Activated T-cell treated with anti-CD3 and anti-CD28 coated beads, Interleukin-2, amount 50 U/mL, for 48 hours (primary cell): Measurements from ENCODE around the gene EEFSEC.

ENCODE experiments used
- DNase-seq, 2 experiments: peaks; one replicate each; pipeline ENCODE4 v3.0.0-alpha.2; 2020

EEFSEC gene

DNA sequence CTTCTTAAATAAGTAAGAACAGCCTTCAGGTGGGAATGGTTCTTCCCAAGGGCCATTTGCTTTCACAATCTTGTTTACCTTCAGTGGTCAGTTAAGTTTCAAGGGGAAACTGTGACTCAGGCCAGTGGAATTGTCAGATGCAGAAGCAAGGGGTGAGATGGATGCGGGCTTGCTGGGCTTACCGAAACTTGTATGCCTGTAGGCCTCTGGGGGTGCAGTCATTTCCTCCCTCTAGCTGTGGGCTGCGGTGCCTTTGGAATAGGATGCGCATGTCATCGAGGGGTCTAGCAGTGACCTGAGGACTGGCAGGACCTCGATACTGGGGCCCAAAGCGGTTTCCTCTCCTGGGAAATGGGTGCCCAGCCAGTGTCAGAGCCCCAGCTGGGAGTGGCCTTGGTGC, 121.6 kb downstream of the EEFSEC start:
- DNase-seq, result no peak

DNA sequence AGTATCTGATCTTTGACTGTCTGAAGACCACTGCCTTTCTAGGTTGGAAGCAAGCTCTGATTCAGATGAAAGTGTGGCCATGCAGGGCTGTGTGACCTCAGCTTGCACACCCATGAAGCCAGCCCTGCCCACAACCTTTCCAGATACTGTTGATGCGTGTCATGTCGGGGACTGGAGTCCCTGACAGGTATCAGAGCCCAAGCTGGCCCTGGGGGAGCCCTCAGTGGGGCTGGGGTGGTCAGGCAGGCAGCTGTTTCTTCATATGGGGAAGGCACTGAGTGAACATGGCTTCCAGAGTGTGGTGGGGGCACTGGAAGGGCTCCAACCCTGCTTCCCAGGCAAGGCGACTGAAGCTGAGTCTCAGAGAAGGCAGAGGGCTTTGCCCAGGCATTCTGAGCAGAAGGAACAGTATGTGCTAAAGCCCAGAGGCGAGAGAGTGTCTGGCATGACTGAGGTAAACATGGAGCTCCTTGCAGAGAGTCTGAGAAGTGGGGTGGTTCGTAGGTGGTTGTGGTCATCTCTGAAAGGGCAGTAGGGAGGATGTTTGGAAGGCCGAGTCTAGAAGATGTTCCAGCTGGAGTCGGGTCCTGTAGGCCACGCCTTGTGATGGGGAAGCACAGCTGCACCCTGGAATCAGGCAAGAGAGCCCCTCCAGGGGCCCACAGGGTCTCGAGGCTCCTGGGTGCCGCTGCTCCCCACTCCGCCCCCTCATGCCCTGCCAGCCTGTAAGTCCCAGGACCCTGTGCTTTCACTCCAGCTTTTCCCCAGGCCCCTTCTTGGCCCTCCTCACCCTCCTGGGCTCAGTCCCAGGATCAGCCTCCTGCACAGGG, 122.2 kb downstream of the EEFSEC start:
- peak in 1 of 2 experiments; percentile 12 for DNase-seq

DNA sequence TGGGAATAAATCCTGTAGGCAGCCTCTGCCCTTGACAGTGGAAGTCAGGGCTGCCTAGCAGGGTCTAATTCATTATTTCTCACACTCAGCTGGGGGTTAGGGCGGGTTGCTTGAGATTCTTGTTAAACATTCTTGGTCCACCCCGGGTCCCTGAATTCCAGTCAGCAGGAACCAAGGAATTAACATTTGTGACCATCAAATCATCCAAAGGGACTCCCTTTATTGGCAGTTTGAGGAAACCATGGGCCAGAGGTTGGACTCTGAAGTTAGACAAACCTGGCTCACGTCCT, 122.8 kb downstream of the EEFSEC start:
- no peak for DNase-seq

DNA sequence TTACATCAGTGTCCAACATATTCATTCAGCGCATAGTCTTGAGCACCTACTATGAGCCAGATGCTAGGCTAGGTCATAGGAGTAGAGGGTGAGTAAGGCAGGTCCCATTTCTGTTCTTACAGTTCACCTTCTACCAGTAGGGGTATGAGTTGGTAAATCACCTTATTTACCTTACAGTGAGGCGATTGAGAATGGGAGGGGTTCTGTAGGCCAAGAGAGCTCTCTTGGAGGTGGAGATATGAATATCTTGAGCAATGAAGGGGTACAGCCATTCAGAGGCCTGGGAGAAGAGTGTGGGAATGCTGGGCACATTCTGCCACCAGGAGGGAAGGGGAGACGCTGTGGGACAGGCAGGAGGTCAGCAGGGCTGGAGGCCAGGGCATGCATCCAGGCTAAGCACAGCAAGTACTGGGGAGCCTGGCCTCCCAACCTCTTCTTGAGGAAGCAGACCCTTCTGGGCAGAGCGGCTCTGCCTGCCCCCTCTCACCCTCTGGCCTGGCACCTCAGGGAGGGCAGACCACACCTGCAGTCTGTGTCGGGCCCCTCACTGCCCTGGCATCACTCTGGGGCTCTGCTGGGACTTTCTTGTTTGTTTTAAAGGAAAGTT, 123.4 kb downstream of the EEFSEC start:
- DNase-seq, result no peak

DNA sequence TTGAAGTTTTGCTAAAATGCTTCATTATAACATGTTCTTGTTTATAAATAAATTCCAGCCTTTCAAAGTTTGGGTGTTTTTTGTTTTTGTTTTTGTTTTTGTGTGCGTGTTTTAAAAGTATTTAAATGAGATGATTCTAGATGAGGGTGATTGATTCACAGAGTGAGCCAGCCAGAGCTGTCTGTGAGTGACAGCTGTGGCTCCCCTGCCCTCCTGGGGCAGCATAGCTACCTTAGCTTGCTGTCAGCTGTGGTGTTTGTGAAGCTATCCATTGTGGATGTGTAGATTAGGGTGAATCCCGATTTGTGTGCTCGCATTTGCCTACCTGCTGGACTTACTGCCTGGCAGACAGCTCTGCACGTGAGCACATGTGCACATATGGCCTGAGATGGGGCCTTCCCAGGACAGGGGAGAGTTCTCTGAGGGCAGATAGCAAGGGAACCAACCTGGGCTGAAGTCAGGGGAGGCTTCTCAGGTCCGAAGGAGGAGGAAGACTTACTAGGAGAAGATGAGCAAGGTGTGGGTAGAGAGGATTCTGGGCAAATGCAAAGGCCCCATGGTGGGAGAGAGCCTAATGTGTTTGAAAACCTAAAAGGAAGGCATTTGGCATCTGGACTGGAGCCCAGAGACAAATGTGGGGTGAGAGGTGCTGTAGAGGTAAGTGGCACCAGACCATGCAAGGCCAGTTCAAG, 124.2 kb downstream of the EEFSEC start:
- DNase-seq, result no peak

DNA sequence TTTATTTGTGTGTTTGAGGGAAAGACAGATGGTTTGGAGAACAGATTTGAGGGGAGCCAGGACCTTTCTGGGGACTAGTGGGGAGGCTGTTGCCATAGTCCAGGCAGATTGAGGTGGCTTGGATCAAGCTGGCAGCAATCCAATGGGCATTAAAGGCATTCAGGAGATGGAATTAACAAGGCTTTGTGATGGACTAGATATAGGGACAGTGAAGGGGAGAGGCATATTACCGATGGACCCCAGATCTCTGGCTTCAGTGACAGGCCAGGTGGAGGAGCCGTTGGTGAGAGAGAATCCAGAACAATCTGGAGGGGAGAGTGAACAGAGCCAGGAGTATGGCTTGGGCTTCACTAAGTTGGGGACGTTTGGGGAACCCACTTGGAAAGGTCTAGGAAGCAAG, 124.8 kb downstream of the EEFSEC start:
- DNase-seq, result no peak

DNA sequence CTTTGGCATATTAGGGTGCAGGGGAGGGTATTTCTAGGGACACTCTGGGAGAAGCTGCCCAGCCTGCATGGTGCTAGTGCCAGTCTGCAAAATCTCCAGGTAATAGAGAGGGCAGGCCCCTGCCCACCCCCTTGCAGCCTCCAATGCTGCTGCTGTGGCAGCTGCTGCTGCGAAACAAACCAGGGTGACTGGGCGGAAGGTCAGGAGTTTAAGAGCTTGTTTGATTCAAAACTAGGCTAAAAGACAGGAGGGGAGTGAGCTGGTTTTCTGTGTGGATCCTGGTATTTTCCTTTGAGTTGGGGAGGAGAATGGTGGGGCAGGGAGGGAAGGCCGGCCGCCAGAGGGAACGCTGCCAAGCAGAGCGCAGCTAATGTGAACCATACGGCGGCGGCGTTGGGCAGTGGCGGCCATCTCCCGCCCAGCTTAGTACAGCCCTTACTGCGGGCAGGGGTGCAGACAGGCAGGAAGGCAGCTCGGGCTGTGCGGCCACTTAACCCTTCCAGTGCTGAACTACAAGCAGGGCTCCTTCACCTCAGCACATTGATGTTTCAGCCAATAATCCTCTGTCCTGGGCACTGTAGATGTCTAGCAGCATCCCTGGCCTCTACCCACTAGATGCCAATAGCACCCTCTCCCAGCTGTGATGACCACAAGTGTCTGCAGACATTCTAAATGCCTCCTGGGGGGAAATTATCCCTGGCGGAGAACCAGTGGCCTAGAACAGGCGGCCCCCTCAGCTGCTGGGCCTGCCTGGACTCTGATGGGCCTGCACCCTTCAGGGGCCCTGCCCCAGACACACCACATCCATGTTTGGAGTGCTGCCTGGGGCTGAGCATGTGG, 125.7 kb downstream of the EEFSEC start:
- no peak for DNase-seq

DNA sequence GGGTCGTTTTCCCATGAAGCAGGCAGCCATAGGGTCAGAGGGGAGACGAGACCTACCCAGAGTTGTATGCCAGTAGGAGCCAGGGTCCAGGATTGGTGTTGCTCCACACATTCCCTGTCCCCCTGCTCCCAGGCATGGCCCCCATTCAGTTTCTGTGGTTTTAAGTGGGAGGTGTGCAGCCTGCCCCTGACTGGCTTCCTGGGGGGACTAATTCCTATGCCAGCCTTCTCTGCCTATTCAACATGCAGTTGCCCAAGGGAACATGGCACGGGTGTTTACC, 126.3 kb downstream of the EEFSEC start:
- DNase-seq, result no peak

DNA sequence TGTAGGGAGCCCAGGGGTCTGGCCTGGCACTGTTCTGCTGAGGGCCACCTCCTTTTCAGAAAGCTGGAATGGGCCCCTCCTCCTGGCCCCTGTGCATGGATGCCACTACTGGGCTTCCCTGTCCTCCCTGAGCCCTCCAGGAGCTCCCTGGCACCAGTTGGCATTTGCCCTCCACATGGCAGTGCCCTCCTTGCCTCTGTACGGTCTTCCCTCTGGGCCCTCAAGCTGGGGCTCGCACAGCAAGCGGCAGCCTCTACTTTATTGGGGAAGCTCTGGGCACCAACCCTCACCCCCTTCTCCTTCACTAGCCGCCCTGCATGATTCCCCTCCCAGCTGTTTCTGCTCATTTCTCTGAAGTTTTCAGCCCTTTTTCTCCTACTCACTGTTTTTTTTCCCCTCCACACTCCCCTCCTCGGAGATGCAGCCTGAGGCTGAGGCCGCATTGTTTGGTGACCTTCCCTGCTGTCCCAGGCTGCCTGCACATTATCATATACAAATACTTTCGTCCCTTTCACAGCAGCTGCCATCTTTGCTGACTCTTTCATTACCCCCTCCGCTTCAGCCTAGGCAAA, 127.3 kb downstream of the EEFSEC start:
- DNase-seq, result no peak

DNA sequence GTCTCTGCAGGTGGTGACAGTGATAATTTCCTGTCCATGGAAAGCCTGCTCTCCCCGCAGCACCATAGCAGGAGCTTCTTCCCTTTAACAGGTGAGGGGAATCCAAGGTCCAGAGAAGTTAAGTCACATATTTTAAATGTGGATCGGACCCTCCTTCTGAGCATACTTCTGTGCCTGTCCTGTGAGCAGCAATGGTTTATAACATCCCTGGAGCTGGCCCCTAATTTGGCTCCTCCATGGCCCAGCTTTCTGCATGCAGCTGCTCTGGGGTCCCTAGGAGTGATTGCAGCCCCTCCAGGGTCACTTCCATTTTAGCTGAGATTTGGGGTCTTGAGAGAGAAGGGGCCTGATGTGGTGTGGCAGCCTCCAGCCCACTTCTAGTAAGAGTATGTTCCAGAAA, 127.8 kb downstream of the EEFSEC start:
- DNase-seq, result no peak

DNA sequence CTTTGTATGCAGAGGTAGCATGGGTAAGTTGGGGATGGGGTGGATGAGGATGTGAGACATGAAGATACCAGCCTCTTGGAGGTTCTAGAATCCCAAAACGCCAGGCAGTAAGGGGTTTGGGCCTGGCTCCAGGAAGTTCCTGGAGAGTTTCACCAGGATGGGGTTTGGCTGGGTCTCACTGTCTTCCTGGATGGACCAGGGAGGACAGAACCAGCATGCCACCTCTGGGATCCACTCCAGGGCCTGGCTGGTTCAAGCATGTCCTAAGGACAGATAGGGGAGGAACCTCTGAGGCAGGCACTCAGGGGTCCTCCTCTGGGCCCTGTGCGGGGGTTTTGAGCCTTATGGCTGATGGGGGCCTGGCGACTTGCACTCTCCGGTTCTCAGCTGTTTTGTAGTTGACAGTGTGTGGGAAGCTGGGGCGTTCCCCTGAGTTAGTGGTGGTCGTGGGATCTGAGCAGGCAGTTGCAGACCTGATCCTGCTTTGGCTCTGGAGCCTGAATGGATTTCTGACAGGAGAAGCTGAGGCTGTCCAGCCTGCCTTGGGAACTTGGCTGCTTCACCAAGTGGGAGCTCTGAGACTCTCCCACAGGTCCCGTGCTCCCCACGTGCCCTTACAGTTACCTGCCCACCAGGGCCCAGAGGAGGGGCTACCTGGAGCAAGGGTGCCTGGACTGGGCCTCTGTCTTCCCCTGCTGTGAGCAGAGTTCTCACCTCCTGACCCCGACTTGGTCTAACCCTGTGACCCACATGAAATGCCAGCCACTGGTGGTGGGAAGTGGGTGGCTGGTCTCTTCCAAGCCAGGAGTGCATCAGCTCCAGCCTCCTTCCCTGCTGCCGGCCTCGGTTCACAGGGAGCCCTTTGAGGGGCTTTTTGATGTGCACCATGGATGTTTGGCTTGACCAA, 128.4 kb downstream of the EEFSEC start:
- DNase-seq, result no peak

DNA sequence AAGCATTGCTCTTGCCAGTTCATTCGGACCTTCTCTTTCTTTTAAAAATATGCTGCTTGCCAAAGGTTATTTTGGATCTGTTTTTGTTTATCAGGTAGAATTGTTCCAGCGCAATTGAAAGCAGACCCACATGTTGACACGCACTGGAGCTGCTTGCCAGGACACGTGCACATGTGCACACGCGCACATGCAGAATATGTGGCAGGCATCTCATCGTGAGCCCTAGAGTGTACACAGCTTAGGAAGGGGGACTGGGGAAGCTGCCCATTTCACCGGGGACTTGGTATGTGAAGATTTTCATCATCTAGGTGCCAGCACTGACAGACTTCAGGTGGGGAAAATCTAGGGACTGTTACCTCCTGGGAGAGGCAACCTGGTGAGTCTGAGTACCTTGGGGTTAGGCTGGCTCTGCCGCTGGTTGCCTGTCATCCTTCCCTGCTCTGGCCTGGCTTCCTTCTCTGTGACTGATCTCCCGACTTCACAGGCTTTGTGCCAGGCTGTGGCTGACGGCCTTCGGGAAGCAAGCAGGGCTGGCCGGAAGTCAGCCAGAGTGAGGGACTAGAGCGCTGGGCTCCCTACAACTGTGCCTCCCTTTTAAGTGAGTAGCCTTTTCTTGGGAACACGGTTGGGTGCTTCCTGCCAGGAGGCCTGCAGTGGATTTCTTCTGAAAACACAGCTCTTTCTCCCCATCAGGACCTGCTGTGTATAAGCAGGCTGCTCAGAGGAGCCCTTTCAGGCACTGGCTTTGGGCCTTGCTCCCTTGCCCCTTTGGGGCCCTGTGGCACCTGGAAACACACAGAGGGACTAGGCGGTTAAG, 129.3 kb downstream of the EEFSEC start:
- no peak for DNase-seq

DNA sequence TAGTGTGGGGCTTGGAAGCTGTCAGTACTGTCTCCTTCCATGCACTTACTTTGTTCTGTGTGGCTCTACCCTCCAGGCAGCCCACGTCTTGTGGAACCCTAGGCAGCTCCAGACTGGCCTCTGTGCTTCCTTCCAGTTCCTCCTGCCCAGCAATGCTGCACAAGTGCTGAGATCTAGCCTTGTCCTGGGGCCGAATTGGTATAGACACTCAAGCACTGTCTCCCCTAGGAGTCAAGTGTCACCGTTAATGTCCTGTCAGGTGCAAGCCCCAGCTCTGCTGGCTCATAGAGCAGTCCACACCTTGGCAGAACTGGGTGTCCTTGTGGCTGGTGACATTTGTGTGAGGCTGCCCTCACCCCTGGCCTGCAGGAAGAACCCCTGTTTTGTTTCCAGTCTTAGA, 130.1 kb downstream of the EEFSEC start:
- DNase-seq, result no peak

DNA sequence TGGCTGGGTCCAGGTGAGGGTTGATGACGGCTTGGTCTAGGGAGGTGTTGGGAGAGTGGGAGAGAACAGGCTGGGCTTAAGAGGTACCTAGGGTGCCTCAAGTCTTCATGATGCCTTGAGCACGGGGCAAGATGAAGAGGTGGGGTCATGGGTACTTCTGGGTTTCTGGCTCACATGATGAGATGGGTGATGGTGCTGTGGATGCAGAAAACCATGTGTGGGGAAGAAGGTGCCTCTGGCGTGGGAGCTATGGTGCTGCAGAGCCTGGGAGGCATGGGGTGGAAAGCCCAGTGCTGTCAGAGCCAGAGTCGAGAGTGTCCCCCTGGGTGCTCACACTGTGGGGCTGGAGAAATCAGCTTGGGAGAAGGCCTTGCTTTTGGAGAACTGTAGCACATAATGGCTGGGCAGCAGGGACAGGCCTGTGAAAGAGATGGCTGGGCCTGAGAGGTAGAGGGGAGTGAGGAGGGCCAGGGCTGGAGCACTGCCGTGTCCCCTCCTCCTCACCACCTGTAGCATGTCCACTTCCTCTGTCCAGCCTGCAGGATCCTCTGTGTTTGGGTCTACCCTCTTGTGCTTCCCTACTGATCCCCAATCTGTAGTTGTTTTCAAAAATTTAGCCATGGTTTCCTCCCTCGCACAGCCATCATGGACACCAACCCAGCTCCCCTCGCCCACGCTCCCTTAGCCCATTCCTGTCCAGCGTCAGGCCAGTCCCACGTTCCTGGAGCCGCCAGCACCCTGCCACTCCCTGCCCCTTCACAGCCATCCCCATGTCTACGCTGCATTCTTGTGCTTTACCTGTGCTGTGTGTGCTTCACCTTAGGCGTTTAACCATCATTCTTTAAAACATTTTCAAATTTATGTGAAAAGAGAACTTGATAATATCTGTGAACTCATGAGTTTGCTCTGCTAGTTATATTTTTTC, 132.0 kb downstream of the EEFSEC start:
- peak in 1 of 2 experiments; percentile 4 for DNase-seq

DNA sequence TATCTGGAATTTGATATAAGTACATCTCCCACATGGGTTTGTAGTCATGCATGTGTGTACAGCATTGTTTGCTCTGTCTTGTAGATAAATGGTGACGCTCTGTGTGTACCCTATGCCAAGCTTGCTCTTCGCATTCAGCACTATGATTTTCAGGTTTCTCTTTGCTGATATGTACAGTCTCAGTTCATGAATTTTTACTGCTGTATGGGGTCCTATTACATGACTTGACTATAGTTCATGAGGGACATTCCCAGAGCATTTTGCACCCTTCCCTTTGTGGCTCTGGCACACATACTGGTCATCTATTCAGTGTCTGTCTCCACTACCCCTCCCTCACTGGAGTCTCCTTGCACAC, 132.7 kb downstream of the EEFSEC start:
- DNase-seq, result no peak

DNA sequence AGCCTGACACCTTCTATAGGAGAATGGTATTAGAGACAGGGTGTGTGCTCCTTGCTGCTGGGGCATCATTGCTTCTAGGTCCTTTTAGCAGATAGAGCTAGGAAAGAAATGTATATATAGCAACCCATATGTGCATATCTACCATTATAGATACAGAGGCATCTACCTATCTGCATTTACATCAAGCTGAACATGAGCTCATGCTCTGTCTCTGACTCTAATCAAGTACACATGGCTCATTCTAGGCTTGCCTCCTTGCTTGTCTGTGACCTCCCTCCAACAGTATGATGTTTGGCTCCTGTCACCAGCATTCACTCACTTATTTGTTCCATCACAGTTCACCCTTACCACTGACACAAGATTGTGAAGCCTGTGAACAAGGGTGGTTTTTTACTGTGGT, 133.4 kb downstream of the EEFSEC start:
- DNase-seq, result no peak

DNA sequence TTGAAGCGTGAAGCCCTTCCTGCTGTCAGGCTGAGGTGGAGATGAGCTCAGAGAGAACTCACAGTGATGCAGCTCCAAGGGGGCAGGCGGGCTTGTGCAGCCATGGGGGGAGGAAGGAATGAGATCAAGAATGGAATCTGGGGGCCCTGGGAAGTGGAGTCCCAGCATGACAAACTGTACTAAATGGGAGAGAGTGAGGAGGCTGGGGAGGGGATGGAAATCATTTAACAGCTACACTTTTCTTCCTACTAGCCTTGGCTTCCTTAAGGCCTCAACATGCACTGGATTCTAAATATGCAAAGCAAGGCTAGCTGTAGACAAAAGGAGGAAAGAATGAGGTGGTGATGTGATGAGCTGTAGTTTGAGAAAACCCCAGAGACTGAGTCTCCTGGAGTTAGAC, 133.9 kb downstream of the EEFSEC start:
- no peak for DNase-seq

DNA sequence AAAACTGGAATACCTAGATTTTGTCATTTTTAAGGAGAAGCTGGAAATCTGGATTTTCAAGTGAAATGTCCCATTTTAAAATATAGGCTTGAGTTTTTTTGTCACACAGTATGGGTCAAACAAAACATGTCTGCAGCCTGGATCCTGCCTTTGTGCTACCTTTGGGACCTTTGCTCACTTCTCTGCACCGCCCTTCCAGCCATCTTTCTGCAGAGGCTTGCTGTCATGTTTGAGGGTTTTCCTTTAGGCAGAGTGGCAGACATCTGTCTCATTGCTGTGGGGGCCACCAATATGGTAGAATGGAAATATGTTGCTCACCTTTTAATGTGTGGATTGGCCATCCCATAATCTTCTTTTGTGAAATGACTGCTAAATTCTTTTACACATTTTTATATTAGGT, 136.3 kb downstream of the EEFSEC start:
- DNase-seq, result no peak

DNA sequence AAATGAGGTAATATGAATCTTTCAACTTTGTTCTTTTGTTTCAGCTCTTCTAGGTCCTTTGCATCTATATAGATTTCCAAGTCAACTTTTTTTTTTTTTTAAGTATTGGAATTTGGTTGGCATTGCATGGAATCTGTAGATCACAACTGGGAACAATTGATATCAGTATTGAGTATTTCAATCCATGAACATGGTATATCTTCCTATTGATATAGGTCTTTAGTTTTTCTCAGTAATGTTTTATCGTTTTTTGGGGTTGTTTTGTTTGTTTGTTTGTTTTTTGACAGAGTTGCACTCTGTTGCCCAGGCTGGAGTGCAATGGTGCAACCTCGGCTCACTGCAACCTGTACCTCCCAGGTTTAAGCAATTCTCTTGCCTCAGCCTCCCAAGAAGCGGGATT, 137.2 kb downstream of the EEFSEC start:
- DNase-seq, result no peak

DNA sequence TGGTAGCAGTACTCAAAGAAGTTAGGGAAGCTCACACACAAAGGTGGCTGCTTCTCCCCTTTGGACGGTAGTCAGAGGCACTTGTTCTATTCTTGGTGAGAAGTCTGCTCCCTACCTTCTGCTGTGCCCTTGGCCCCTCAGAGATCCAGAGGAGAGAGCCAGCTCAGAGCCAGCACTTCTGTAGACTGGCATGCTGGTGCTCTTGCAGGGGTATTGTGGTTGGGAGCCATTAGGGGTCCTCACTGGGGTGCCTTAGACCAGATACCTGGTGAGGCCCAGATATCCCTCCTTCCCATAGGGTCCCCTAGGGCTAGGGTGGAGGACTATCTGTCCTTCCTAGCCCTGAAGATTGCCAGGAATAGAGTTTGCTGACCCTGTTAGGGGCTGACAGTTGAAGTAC, 140.6 kb downstream of the EEFSEC start:
- peak; percentile 8 to 15 for DNase-seq
